Measurements from ENCODE around the gene PCDHA11. TPM values are rescaled to one million over a fixed set of nuclear protein-coding genes. Genes with fewer than 3 reads are reported as not detected.
A peak's percentile ranks its signal among the peaks of the same experiment; 100 is the strongest.
"Not testable (repeated sequence)": the region's sequence is repeated elsewhere in the genome, so short reads cannot be mapped to it uniquely, and the experiment has no call there.

Gene PCDHA11
- total RNA-seq, 2 donors from 2014 or later: 4.7 to 11.7 TPM

DNA sequence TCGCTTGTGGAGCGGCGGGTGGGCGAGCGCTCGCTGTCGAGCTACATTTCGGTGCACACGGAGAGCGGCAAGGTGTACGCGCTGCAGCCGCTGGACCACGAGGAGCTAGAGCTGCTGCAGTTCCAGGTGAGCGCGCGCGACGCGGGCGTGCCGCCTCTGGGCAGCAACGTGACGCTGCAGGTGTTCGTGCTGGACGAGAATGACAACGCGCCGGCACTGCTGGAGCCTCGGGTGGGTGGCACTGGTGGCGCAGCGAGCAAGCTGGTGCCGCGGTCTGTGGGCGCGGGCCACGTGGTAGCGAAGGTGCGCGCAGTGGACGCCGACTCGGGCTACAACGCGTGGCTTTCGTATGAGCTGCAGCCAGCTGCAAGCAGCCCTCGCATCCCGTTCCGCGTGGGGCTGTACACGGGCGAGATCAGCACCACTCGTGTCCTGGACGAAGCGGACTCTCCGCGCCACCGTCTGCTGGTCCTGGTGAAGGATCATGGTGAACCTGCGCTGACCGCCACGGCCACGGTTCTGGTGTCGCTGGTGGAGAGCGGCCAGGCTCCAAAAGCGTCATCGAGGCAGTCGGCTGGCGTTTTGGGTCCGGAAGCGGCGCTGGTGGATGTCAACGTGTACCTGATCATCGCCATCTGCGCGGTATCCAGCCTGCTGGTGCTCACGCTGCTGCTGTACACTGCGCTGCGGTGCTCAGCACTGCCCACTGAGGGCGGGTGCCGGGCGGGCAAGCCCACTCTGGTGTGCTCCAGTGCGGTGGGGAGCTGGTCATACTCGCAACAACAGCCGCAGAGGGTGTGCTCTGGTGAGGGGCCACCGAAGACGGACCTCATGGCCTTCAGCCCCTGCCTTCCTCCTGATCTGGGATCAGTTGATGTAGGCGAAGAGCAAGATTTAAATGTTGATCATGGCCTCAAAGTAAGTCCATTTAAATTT, 25.7 kb upstream of the PCDHA11 start:
- no peaks in the 10 kb centered on the region for H3K9me3 ChIP-seq (ENCODE audit: control insufficient read depth, low read length)
- TF ChIP-seq, protein P1, sequence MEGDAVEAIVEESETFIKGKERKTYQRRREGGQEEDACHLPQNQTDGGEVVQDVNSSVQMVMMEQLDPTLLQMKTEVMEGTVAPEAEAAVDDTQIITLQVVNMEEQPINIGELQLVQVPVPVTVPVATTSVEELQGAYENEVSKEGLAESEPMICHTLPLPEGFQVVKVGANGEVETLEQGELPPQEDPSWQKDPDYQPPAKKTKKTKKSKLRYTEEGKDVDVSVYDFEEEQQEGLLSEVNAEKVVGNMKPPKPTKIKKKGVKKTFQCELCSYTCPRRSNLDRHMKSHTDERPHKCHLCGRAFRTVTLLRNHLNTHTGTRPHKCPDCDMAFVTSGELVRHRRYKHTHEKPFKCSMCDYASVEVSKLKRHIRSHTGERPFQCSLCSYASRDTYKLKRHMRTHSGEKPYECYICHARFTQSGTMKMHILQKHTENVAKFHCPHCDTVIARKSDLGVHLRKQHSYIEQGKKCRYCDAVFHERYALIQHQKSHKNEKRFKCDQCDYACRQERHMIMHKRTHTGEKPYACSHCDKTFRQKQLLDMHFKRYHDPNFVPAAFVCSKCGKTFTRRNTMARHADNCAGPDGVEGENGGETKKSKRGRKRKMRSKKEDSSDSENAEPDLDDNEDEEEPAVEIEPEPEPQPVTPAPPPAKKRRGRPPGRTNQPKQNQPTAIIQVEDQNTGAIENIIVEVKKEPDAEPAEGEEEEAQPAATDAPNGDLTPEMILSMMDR (conservative IDR thresholded peaks at IDR 0.05): no peak
- H3K27ac ChIP-seq (ENCODE audit: low read depth, low read length): no peak overlapping the region
- Mint-ChIP-seq H3K9me3 (peaks cover 11% of the 10 kb centered on the region), H3K27me3 (ENCODE audit: insufficient read depth) (peaks cover 2% of the 10 kb centered on the region), H3K27ac (no peak overlapping the region), H3K4me3 (no peak overlapping the region), H3K4me1 (peaks cover 4% of the 10 kb centered on the region), H3K36me3 (ENCODE audit: low read depth) (peaks cover 17% of the 10 kb centered on the region)
- WGBS, 2 experiments (ENCODE audit: insufficient coverage in 1 of 2, insufficient read length in 1 of 2): 95% methylated on average over 66 to 87 of the region's 87 CpGs
- H3K9ac ChIP-seq (ENCODE audit: extremely low read depth, low read length, poor library complexity, severe bottlenecking): no peak overlapping the region
- H3K27me3 ChIP-seq (ENCODE audit: control insufficient read depth, insufficient read depth, low read length, poor library complexity, severe bottlenecking): no peaks in the 10 kb centered on the region
- H3K36me3 ChIP-seq (ENCODE audit: control insufficient read depth, insufficient read depth, low read length): no peaks in the 10 kb centered on the region
- no peak for DNase-seq
- H3K4me1 ChIP-seq (ENCODE audit: control insufficient read depth, insufficient read depth, low read length): no peaks in the 10 kb centered on the region
- H3K4me3 ChIP-seq (ENCODE audit: low read length): no peak overlapping the region

DNA sequence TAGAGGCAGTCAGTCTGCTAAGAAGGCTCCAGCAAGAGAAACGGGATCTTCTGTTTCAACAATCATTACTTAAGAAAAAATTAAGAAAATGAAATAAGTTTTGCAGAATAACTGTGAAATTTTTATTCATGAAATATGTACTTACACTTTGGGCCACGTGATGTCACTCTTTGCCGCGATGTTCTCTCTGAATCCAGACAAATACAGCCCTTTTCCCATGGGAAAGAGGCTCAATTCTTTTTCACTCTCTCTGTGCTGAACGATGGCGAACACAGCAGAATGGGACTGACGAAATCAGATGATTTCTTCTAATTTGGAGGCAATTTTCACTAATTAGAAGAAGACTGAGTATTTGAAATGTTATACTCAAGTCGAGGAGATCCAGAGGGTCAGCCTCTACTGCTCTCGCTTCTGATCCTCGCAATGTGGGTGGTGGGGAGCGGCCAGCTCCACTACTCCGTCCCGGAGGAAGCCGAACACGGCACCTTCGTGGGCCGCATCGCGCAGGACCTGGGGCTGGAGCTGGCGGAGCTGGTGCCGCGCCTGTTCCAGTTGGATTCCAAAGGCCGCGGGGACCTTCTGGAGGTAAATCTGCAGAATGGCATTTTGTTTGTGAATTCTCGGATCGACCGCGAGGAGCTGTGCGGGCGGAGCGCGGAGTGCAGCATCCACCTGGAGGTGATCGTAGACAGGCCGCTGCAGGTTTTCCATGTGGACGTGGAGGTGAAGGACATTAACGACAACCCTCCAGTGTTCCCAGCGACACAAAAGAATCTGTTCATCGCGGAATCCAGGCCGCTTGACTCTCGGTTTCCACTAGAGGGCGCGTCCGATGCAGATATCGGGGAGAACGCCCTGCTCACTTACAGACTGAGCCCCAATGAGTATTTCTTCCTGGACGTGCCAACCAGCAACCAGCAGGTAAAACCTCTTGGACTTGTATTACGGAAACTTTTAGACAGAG, 20.3 kb upstream of the PCDHA11 start, which contains the start of gene PCDHA9:
TSS of gene PCDHA9 (plus strand) at position 244 of the 964 bp plus-strand sequence. CDS start at position 358, 114 bp downstream.
- H3K27ac ChIP-seq (ENCODE audit: low read depth, low read length); H3K27me3 ChIP-seq (ENCODE audit: control insufficient read depth, insufficient read depth, low read length, poor library complexity, severe bottlenecking); H3K36me3 ChIP-seq (ENCODE audit: control insufficient read depth, insufficient read depth, low read length); H3K27me3 Mint-ChIP-seq (ENCODE audit: insufficient read depth); H3K4me3 ChIP-seq (ENCODE audit: low read length); H3K36me3 Mint-ChIP-seq (ENCODE audit: low read depth); H3K4me1 ChIP-seq (ENCODE audit: control insufficient read depth, insufficient read depth, low read length); H3K9me3 Mint-ChIP-seq; H3K9me3 ChIP-seq (ENCODE audit: control insufficient read depth, low read length); H3K4me1 Mint-ChIP-seq; H3K9ac ChIP-seq (ENCODE audit: extremely low read depth, low read length, poor library complexity, severe bottlenecking): not testable (repeated sequence)
- TF ChIP-seq, protein P1 (conservative IDR thresholded peaks at IDR 0.05): peak; percentile 63
- Mint-ChIP-seq H3K27ac (peak within 1 kb of the TSS; percentile 79), H3K4me3 (peak within 1 kb of the TSS; percentile 76)
- WGBS, 2 experiments (ENCODE audit: insufficient coverage in 1 of 2, insufficient read length in 1 of 2): 91 to 93% methylated on average over 15 to 36 of the region's 48 CpGs
- DNase-seq: peak; percentile 52

DNA sequence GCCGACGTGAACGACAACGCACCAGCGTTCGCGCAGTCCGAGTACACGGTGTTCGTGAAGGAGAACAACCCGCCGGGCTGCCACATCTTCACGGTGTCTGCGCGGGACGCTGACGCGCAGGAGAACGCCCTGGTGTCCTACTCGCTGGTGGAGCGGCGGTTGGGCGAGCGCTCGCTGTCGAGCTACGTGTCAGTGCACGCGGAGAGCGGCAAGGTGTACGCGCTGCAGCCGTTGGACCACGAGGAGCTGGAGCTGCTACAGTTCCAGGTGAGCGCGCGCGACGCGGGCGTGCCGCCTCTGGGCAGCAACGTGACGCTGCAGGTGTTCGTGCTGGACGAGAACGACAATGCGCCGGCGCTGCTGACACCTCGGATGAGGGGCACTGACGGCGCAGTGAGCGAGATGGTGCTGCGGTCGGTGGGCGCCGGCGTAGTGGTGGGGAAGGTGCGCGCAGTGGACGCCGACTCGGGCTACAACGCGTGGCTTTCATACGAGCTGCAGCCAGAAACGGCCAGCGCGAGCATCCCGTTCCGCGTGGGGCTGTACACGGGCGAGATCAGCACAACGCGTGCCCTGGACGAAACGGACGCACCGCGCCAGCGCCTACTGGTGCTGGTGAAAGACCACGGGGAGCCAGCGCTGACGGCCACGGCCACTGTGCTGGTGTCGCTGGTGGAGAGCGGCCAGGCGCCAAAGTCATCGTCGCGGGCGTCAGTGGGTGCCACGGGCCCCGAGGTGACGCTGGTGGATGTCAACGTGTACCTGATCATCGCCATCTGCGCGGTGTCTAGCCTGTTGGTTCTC, 18.7 kb upstream of the PCDHA11 start:
- H3K36me3 ChIP-seq (ENCODE audit: control insufficient read depth, insufficient read depth, low read length); DNase-seq; H3K4me3 Mint-ChIP-seq; H3K4me3 ChIP-seq (ENCODE audit: low read length); H3K36me3 Mint-ChIP-seq (ENCODE audit: low read depth); H3K27me3 Mint-ChIP-seq (ENCODE audit: insufficient read depth); H3K9ac ChIP-seq (ENCODE audit: extremely low read depth, low read length, poor library complexity, severe bottlenecking); H3K27ac Mint-ChIP-seq; H3K27me3 ChIP-seq (ENCODE audit: control insufficient read depth, insufficient read depth, low read length, poor library complexity, severe bottlenecking); H3K9me3 ChIP-seq (ENCODE audit: control insufficient read depth, low read length); H3K9me3 Mint-ChIP-seq; H3K27ac ChIP-seq (ENCODE audit: low read depth, low read length); H3K4me1 Mint-ChIP-seq; H3K4me1 ChIP-seq (ENCODE audit: control insufficient read depth, insufficient read depth, low read length): not testable (repeated sequence)
- 96 to 99% methylated on average over 88 to 101 of the region's 101 CpGs for WGBS, 2 experiments (ENCODE audit: insufficient coverage in 1 of 2, insufficient read length in 1 of 2)

All from endodermal cell (in vitro differentiated cells).